NCI-H524 treated with DMSO at 0.1 percent for 48 hours (cell line): ENCODE results near the gene TMIE.
A peak's percentile ranks its signal among the peaks of the same experiment; 100 is the strongest.
"Not testable (repeated sequence)": the region's sequence is repeated elsewhere in the genome, so short reads cannot be mapped to it uniquely, and the experiment has no call there.

Source experiments
- DNase-seq: peaks from one replicate; lab custom pipeline; 2025; lab: John Stamatoyannopoulos, UW

Gene TMIE

DNA sequence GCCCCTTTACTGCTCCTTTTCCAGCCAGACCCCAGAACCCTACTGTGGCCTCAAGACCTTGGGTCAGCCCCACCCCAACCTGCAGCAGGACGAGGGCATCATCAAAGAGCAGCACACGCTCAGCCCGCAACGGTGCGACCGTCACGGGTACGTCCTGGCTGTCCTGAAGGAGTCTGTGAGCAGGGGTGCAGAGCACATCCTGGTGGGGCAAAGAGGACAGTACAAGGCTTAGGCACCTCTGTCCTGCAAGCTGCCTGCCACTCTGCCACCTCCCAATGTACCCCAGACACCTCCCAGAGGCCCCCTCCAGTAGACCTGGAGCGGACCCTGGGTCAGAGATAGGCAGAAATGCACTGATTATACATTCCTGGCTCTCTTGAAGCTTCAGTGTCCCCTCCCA, 15.7 kb upstream of the TMIE start:
- DNase-seq: no peak

DNA sequence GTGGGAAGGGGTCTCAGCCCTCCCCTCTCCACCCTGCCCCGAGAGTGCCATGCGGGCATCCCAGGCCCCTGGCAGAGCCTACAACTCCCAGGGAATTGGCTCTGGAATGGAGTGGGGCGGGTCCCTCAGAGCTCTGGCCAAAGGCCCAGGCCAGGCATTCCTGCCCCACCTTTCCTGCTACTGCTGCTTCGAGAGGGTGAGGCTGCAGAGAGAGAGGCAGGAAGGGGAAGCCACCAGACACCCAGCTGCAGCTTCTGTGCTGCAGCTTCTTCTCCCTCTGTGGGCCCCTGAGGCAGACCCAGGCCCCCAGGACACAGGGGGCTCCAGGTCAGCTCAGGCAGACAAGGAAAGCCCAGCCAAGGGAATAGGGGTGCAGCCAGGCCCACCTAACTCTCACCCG, 10.4 kb upstream of the TMIE start:
- DNase-seq: no peak

- DNase-seq: no peak
Measured at GRCh38 chr3:46692566-46692990, 8.6 kb upstream of the TMIE start.

DNA sequence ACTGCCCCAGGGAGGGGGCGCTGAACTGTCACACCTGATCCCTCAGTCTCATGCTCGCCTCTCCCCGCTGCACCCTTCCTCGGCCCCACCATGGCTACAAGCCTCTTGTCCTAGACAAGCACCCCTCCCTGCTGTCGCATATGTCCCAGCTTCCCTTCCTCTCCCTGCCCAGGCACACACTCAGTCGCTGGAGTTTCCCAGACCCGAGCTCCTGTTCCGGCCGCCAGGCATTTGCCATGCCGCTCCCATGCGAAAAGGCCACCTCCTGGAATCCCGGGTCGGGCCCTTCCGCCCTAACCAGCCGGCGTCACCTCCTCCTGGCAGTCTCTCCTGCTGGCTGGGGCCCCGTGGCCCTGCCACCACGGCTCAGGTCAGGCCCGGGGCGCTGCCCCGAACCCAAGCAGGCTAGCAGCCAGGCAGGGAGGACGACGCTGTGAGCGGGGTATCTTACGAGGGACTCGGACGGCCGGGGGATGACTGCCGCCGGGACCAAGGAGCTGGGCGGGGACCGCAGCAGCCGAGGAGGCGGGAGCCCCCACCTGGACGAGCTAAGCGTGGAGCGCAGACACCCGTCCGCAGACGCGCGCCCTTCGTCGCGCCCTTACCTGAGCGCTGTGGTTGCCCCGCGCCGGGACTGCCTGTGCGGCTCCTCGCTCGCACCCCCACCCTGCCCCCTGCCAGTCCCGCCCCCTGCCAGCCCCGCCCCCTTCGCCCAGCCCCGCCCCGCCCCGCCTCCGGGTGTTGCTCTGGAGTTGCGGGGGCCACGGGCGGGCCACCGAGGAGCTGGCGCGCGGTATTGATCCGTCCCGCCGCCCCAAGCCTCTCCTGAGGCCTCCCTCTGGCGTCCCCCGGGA, 7.9 kb upstream of the TMIE start, which contains the start of gene ALS2CL:
Gene ALS2CL, minus strand, starts transcription at position 642 of the 854 bp plus-strand sequence. CDS start 4,239 bp downstream, outside the sequence.
- no peak for DNase-seq

DNA sequence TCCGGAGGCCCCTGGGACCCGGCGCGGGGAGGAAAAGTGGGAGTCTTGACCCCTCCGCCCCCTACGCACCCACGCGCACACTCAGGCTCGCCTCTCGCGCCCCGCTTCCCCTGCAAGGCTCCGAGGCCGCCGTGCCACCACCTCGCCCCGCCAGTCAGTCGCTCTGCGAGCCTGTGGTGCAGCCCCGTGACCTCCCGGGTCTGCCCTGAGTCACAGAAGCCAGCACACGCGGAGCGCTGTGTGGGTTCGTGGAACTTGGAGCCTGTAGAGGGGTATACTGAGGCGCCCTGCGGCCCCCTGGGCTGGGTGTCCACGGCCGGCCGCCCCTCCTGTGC, 7.3 kb upstream of the TMIE start:
- DNase-seq: no peak

- no peak for DNase-seq
Measured at GRCh38 chr3:46694520-46694919, 6.7 kb upstream of the TMIE start.

GRCh38 chr3:46695177-46695961, 5.8 kb upstream of the TMIE start:
- DNase-seq: peak; percentile 35

GRCh38 chr3:46695962-46696894, 5.0 kb upstream of the TMIE start:
- DNase-seq: no peak

DNA sequence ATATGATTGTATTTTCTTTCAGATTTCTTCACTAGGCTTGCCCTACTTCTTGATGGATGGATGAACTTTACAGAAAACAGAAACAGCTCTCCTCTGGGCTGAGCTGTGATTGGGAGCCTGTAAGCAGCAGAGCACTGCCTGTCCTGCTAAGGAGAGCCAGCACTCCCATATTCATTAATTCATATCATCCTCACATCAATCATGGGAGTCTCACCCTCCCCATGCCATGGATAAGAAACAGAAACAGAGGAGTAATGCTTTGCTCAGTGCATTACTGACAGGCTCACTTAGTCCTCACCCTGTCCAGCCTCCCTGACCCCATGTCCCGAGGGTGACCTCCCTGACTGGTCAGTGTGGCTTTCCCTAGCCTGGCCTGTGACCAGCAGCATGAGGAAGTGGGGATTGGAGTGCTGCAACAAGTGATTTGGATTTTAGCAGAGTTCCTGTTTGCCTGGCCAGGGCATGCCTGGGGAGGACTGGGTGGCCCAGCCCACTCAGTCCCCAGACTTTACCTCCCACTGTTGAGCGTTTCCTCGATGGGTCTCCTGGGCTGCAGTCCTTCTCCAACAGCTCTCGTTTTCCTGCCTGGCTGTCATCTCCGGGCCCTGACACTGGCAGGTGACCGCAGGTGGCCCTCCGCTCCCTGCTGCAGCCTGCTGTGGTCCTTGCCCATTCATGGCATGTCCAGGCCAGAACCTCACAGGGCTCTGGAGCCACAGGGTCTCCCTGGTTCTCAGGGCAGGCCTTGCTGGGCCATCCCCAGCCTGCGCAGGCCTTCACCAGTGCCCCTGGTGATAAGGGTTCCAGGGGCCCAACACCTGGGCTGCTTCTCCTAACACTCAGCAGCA, 1.3 kb upstream of the TMIE start:
- DNase-seq: no peak

DNA sequence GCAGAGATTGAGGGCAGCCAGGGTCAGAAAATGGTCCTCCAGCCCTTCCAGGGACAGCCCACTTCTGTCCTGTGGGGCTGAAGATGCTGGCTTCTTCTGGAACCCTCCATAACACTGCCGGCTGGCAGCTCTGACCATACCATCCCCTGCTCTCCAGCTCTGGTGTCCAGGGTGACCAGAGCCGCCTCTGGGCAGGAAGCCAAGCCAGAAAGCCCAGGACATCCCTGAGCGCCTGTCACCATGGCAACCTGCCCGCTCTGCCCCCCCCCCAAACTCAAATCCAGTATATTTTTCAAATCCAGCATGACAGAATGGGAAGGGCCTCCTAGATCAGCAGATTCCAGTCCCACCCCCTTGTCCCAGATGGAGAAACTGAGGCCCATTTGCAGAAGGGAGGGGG, 420 bp upstream of the TMIE start:
- no peak for DNase-seq

- DNase-seq: no peak
Measured at GRCh38 chr3:46702246-46703012, 1.2 kb downstream of the TMIE start.

DNA sequence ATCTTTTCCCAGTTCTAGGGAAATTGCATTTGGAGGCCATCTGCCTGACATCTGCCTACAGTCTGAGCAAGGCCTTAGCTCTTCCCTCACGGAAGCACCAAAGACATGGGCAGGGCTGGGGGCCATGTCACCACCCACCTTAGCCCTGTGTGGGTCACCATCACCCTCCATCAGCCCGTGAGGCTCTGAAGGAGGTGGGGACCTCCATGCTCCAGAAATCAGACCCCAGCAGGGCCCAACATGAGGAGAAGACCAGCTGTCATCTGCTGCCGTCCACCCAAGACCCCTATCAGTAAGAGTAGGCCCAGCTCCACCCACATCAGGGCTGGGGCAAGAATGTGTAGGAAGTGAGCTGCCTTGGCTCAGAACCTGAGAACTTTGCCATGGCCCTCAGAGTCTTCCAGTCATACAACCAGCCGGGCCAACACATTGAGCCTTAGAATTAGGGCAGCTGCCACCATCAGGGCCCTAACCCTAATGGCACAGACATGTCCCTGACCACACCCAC, 1.9 kb downstream of the TMIE start:
- DNase-seq: no peak

- not testable (repeated sequence) for DNase-seq
Measured at GRCh38 chr3:46704346-46704745, 3.2 kb downstream of the TMIE start.

- peak; percentile 23 for DNase-seq
Measured at GRCh38 chr3:46705022-46705530, 3.9 kb downstream of the TMIE start.

GRCh38 chr3:46705751-46706552, 4.8 kb downstream of the TMIE start:
- DNase-seq: no peak

DNA sequence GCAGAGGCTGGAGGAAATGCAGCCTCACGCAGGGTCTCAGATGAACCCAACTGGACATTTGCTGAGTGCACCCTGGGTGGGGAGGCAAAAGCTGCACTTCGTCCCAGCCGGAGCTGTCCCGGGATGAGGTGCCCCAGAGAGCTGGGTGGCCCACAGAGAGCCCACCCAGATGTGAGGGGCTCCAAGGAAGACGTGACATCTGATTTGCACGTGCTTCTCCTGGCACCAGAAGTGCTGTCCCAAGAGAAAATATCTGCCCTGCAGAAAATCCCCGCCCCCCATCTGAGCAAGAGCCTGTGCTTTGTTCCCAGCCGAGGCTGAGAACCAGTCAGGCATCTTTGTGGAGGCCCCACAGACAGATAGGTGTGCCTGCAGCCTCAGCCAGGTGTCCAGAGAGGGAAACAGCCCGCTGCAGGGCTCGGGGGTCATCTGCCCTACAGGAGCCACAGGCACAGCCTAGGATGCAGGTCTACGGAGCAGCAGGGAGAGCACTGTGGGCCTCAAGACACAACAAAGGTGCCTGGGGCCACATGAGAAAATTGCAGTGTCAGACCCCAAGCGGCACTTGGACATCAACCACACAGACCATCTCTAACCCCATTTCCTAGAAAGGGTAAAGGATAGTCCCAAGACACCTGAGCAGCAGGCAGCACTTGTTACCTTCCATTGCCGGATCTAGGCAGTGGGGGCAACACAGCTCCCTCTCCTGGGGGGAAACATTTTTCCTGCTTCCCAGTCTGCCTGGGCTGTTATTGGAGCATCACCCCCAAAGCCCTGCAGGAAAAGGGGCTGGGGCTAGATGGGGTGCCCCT, 5.8 kb downstream of the TMIE start:
- no peak for DNase-seq

DNA sequence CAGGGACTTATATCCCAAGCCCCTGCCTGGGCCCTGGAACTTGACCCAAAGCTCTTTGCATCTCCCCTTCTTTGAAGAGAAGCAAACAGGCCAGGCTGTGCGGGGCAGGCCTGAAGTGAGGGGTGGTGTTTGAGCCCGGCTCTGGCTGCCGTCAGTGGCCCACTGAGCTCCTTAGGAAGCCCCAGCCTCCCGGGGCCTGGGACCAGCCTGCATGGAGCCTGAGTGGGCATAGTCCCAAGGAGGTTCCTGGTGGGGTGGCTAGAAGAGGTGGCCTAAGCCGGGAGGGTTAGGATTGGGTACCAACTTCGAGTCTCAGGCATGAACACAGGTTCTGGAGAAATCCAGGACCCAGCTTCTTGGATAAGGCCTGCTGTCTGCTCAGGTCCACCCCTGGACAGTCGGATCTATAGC, 6.4 kb downstream of the TMIE start:
- DNase-seq: no peak
